CD14-positive monocyte (primary cell): ENCODE results near the gene SOAT1. TPM values are rescaled to one million over a fixed set of nuclear protein-coding genes. Genes with fewer than 3 reads are reported as not detected.
"Not testable (repeated sequence)": the region's sequence is repeated elsewhere in the genome, so short reads cannot be mapped to it uniquely, and the experiment has no call there.

Experiments
- DNase-seq, 3 donors: peaks; one replicate each; pipeline ENCODE4 v3.0.0-alpha.2; 2011 to 2022
- H2AFZ ChIP-seq: 2 replicates; pipeline ENCODE4 v1.6.0; 2012; ENCODE audit warnings: mild to moderate bottlenecking, low read depth, low read length, inconsistent platforms; ENCODE audit not compliant: insufficient read depth, poor library complexity, severe bottlenecking
- H3K27ac ChIP-seq, 2 donors: 1 replicate in 1 of 2; 2 replicates in 1 of 2; pipeline ENCODE4 v1.5.1; 2012 to 2013; ENCODE audit warnings: low read length in 2 of 2, control low read depth in 1 of 2, inconsistent platforms in 1 of 2, low read depth in 1 of 2, mild to moderate bottlenecking in 1 of 2
- H3K27me3 ChIP-seq, 2 donors: one replicate each; pipeline versions ENCODE4 v1.6.0 to v1.6.1; 2011 to 2013; ENCODE audit warnings: low read length in 2 of 2; ENCODE audit not compliant: control insufficient read depth in 2 of 2, insufficient read depth in 2 of 2
- H3K36me3 ChIP-seq, 2 donors: replicated peaks in 1 of 2; 1 replicate in 1 of 2; 2 replicates in 1 of 2; pipeline versions ENCODE4 v1.5.1 to v1.6.1; 2012 to 2013; ENCODE audit warnings: low read length in 2 of 2, control low read depth in 1 of 2, inconsistent platforms in 1 of 2, mild to moderate bottlenecking in 1 of 2; ENCODE audit not compliant: insufficient read depth in 2 of 2, control insufficient read depth in 1 of 2
- H3K4me1 ChIP-seq, 2 donors: 1 replicate in 1 of 2; 2 replicates in 1 of 2; pipeline versions ENCODE4 v1.5.1 to v1.6.1; 2012 to 2013; ENCODE audit warnings: low read length in 2 of 2, control low read depth in 1 of 2, inconsistent platforms in 1 of 2, mild to moderate bottlenecking in 1 of 2, moderate library complexity in 1 of 2; ENCODE audit not compliant: insufficient read depth in 2 of 2, control insufficient read depth in 1 of 2
- H3K4me2 ChIP-seq: replicated peaks from 2 replicates; pipeline ENCODE3; 2012; ENCODE audit warnings: low read length, moderate library complexity, mild to moderate bottlenecking; ENCODE audit not compliant: poor library complexity, severe bottlenecking; ENCODE audit errors: extremely low read depth
- H3K4me3 ChIP-seq, 3 experiments: fragments of 200-600 bp in 1 of 3; sonication (generic) in 1 of 3; replicated peaks in 1 of 3; 1 replicate in 2 of 3; 2 replicates in 1 of 3; pipeline ENCODE4 v1.5.1; 2011 to 2013; ENCODE audit warnings: low read length in 3 of 3, mild to moderate bottlenecking in 3 of 3, control low read depth in 2 of 3, low read depth in 2 of 3, inconsistent platforms in 1 of 3, moderate library complexity in 1 of 3
- H3K79me2 ChIP-seq: 2 replicates; pipeline ENCODE4 v1.6.0; 2012; ENCODE audit warnings: mild to moderate bottlenecking, control low read depth, inconsistent platforms, low read length, moderate library complexity; ENCODE audit not compliant: insufficient read depth
- H3K9ac ChIP-seq: 2 replicates; pipeline ENCODE4 v1.6.0; 2017; ENCODE audit warnings: low read length, mild to moderate bottlenecking; ENCODE audit not compliant: insufficient read depth, poor library complexity, severe bottlenecking
- H3K9me3 ChIP-seq, 2 donors: replicated peaks in 1 of 2; 1 replicate in 1 of 2; 2 replicates in 1 of 2; pipeline versions ENCODE4 v1.5.1 to v1.6.1; 2012 to 2013; ENCODE audit warnings: low read length in 2 of 2, control low read depth in 1 of 2; ENCODE audit not compliant: control insufficient read depth in 1 of 2, insufficient read depth in 1 of 2
- H4K20me1 ChIP-seq: 2 replicates; pipeline ENCODE4 v1.6.0; 2012; ENCODE audit warnings: mild to moderate bottlenecking, low read length, control low read depth, moderate library complexity; ENCODE audit not compliant: insufficient read depth
- H3K27ac Mint-ChIP-seq, 7 donors: one replicate each; pipeline ENCODE4 v1.8.0; 2020; ENCODE audit warnings: mild to moderate bottlenecking in 7 of 7, mixed read lengths in 7 of 7, moderate library complexity in 6 of 7, inconsistent platforms in 2 of 7
- H3K27me3 Mint-ChIP-seq, 3 donors: one replicate each; pipeline ENCODE4 v1.8.0; 2021 to 2022; ENCODE audit warnings: low read depth in 3 of 3, mild to moderate bottlenecking in 3 of 3, mixed read lengths in 3 of 3, moderate library complexity in 3 of 3, inconsistent platforms in 1 of 3
- H3K36me3 Mint-ChIP-seq, 2 donors: one replicate each; pipeline ENCODE4 v1.8.0; 2020; ENCODE audit warnings: mixed read lengths in 2 of 2, inconsistent platforms in 1 of 2, mild to moderate bottlenecking in 1 of 2
- H3K4me1 Mint-ChIP-seq: one replicate; pipeline ENCODE4 v1.8.0; 2020; ENCODE audit warnings: mild to moderate bottlenecking, mixed read lengths
- H3K4me3 Mint-ChIP-seq, 2 donors: one replicate each; pipeline ENCODE4 v1.8.0; 2020; ENCODE audit warnings: mild to moderate bottlenecking in 2 of 2, mixed read lengths in 2 of 2, moderate library complexity in 1 of 2
- H3K9me3 Mint-ChIP-seq, 7 donors: one replicate each; pipeline ENCODE4 v1.8.0; 2020 to 2022; ENCODE audit warnings: mixed read lengths in 7 of 7, mild to moderate bottlenecking in 6 of 7, moderate library complexity in 6 of 7, inconsistent platforms in 2 of 7
- WGBS: methylation state at CpG from one replicate; pipeline ENCODE4 v1.1.5; 2013; ENCODE audit warnings: missing lambda C conversion rate; ENCODE audit not compliant: insufficient coverage; 5-methylcytosine and 5-hydroxymethylcytosine counted together
- intact Hi-C, 2 donors: fragments of 100-400 bp; cut with micrococcal nuclease; formaldehyde crosslinking; loops; one replicate each; pipeline versions ENCODE4 v1.15.0 to v1.15.1; 2023
- polyA minus RNA-seq: library from RNA; depleted of rRNA, polyadenylated mRNA; stranded (reverse); fragments of >200 nt; gene quantifications from 2 replicates; pipeline ENCODE4 v1.2.3, GENCODE V29; 2012
- polyA plus RNA-seq, 3 donors: library from polyadenylated mRNA; depleted of rRNA in 1 of 3; unstranded in 2 of 3; stranded (reverse) in 1 of 3; fragments of 300-500 nt in 2 of 3; fragments of >200 nt in 1 of 3; fragmentation: Illumina TruSeq in 2 of 3; gene quantifications; 1 replicate in 2 of 3; 2 replicates in 1 of 3; pipeline ENCODE4 v1.2.3, GENCODE V29; 2012 to 2021
- total RNA-seq, 12 experiments: library from RNA in 1 of 12; stranded (reverse) in 1 of 12; fragments of 120-200 nt in 1 of 12; gene quantifications; one replicate each; pipeline ENCODE4 v1.2.4 and lab custom pipeline; 2013 to 2026; ENCODE audit warnings: mixed read lengths in 6 of 12, inconsistent platforms in 1 of 12
- TF ChIP-seq, protein P1 (sequence below): fragments of 200-600 bp; IDR thresholded peaks from one replicate; pipeline ENCODE4 v1.8.0; 2022; ENCODE audit warnings: antibody characterized with exemption, mild to moderate bottlenecking

SOAT1 gene
- 42.5 TPM for total RNA-seq (2013)
- polyA plus RNA-seq (100 to 1,000 TPM in 2 of 3 donors, 10 to 100 TPM in 1; 15.8 to 158 (median 105) TPM), polyA minus RNA-seq (13.3 and 21.3 TPM in 2 replicates), total RNA-seq (lab: John Stamatoyannopoulos, UW) (138 to 423 (median 189) reads per million in 11 experiments)

DNA sequence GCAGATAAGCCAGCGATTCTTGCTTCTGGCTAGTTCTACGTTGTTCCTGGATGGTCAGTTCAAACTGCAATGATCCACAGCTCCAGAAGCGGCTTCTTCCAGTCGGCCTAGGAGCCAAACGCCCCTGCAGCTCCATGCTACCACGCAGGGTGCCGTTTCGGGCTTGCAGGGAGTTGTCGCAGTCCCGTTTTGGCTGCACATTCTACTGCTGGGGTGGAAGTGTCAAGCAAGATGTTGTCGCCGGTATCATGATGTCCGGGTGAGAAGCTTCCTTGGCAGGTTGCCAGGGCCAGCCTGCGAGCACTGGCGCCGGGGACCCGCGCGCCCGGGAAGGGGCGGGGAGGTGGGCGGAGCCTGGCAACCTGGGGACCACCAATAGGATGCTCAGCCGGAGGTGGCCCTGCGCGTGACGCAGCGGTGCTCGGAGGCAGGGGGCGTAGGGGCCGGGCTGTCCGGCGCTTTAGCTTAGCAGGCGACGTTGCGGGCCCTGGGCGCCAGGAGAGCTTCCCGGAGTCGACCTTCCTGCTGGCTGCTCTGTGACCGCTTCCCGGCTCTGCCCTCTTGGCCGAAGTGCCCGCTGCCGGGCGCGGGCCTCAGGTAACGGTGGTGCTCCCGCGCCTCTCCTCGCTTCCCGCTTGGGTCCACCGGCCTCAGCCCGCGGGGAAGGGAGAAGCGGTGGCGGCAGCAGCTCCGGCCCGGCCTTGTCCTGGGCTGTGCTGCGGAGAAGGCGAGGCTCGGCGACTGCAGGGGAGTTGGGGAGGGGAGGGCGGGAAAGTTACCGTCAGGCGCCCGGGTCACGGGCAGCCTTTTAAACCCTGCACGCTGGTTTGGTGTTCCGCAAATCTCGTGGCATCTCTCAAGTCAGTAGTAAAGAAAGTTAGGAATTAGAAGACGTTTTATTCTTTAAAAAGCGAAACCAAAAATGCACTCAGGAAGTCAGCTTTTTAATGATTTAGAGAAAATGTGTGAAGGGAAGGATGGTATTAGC lies at the start of gene SOAT1:
Gene SOAT1 (plus strand): TSS at position 458 of the 988 bp plus-strand sequence. CDS start 8,888 bp downstream, outside the sequence.
- Histone ChIP-seq H3K27ac (peak within 1 kb of the TSS; percentile 87 to 88), H3K27me3 (no peaks in the 10 kb centered on the region), H3K4me1 (peaks cover 37 to 53% of the 10 kb centered on the region in 2 donors), H3K4me3 (peak within 1 kb of the TSS; percentile 74 to 89 (median 88)), H3K4me2 (peak within 1 kb of the TSS; percentile 82), H3K79me2 (peaks cover 47% of the 10 kb centered on the region), H4K20me1 (peaks cover 37% of the 10 kb centered on the region), H2AFZ (peak within 1 kb of the TSS; percentile 86), H3K36me3 (no peaks in the 10 kb centered on the region), H3K9ac (peak within 1 kb of the TSS; percentile 88), H3K9me3 (no peaks in the 10 kb centered on the region)
- Mint-ChIP-seq H3K4me1 (peaks cover 50% of the 10 kb centered on the region), H3K27me3 (peaks cover 0 to 2% (median 0%) of the 10 kb centered on the region in 3 donors), H3K27ac (peak within 1 kb of the TSS; percentile 95 to 98 (median 97)), H3K9me3 (peaks cover 0 to 2% (median 0%) of the 10 kb centered on the region in 7 donors), H3K36me3 (peaks cover 5 to 8% of the 10 kb centered on the region in 2 donors), H3K4me3 (peak within 1 kb of the TSS; percentile 89 to 95)
- peak; percentile 75 to 85 (median 83) for DNase-seq
- under 1% methylated on average over 70 of the region's 71 CpGs for WGBS
- TF ChIP-seq, protein P1, sequence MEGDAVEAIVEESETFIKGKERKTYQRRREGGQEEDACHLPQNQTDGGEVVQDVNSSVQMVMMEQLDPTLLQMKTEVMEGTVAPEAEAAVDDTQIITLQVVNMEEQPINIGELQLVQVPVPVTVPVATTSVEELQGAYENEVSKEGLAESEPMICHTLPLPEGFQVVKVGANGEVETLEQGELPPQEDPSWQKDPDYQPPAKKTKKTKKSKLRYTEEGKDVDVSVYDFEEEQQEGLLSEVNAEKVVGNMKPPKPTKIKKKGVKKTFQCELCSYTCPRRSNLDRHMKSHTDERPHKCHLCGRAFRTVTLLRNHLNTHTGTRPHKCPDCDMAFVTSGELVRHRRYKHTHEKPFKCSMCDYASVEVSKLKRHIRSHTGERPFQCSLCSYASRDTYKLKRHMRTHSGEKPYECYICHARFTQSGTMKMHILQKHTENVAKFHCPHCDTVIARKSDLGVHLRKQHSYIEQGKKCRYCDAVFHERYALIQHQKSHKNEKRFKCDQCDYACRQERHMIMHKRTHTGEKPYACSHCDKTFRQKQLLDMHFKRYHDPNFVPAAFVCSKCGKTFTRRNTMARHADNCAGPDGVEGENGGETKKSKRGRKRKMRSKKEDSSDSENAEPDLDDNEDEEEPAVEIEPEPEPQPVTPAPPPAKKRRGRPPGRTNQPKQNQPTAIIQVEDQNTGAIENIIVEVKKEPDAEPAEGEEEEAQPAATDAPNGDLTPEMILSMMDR = peak; percentile 18
- intact Hi-C loops = loop anchor here (5.0 kb wide), 3 partner anchors 74 to 211 kb away; partner anchors contain the start of genes TOR3A (in 2 of the 2) and AXDND1 (in 1 of the 2)

DNA sequence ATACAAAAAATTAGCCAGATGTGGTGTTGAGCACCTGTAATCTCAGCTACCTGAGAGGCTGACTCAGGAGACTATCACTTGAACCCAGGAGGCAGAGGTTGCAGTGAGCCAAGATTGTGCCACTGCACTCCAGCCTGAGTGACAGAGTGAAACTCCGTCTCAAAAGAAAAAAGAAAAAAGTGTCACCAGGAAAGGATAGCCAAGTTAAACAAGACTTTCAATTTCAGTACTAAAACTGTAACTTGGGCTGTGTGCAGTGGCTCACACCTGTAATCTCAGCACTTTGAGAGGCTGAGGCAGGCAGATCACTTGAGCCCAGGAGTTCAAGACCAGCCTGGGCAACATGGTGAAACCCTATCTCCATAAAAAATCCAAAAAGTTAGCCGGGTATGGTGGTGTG lies 48.2 kb upstream of the SOAT1 start:
- 100% methylated on average over 1 of the region's 2 CpGs for WGBS
- H3K9me3 ChIP-seq, H3K36me3 ChIP-seq, H3K4me1 ChIP-seq, H3K4me2 ChIP-seq, H3K79me2 ChIP-seq, H3K36me3 Mint-ChIP-seq, H3K27ac ChIP-seq, H4K20me1 ChIP-seq, H3K9ac ChIP-seq, H3K27me3 Mint-ChIP-seq, H3K9me3 Mint-ChIP-seq, H3K27me3 ChIP-seq, H3K4me3 ChIP-seq, H3K4me1 Mint-ChIP-seq, intact Hi-C loops, H3K4me3 Mint-ChIP-seq, H2AFZ ChIP-seq, DNase-seq, H3K27ac Mint-ChIP-seq: not testable (repeated sequence)
